ENCODE data around the gene MRPS18C. TPM values are rescaled to one million over a fixed set of nuclear protein-coding genes. Genes with fewer than 3 reads are reported as not detected.

Gene MRPS18C
- total RNA-seq = 46.7 TPM
- long read RNA-seq, transcript MRPS18C-208 (2 exons, 2,482 nt) = minor isoform, 5 of 15 reads
- long read RNA-seq, transcript MRPS18C-201 (6 exons, 1,643 nt) = major isoform, 9 of 15 reads
- long read RNA-seq, partial matches to known transcripts = 0 of 15 reads
- long read RNA-seq, other reads (novel, unspliced or antisense) = 1 of 15 reads

GRCh38 chr4:83455281-83456183 lies at the start of gene MRPS18C, which contains the start of gene HELQ:
TSS of gene MRPS18C (plus strand) at chr4:83456058. CDS start at chr4:83456078, 20 bp downstream.
TSS of gene HELQ (minus strand) at chr4:83455823. CDS start at chr4:83455693, 130 bp downstream.
- peak; percentile 96 for DNase-seq (ENCODE audit: low spot score)

GRCh38 chr4:83408908-83409307 lies 47.0 kb upstream of the MRPS18C start:
- no peak for DNase-seq (ENCODE audit: low spot score)

GRCh38 chr4:83413676-83414075 lies 42.2 kb upstream of the MRPS18C start:
- no peak for DNase-seq (ENCODE audit: low spot score)

GRCh38 chr4:83417566-83417965 lies 38.3 kb upstream of the MRPS18C start:
- no peak for DNase-seq (ENCODE audit: low spot score)

GRCh38 chr4:83418211-83418610 lies 37.6 kb upstream of the MRPS18C start:
- no peak for DNase-seq (ENCODE audit: low spot score)

- no peak for DNase-seq (ENCODE audit: low spot score)
Measured at GRCh38 chr4:83431200-83431599, 24.7 kb upstream of the MRPS18C start.

- no peak for DNase-seq (ENCODE audit: low spot score)
Measured at GRCh38 chr4:83436680-83437079, 19.2 kb upstream of the MRPS18C start.

- no peak for DNase-seq (ENCODE audit: low spot score)
Measured at GRCh38 chr4:83438719-83439118, 17.1 kb upstream of the MRPS18C start.

GRCh38 chr4:83440148-83440814 lies 15.6 kb upstream of the MRPS18C start:
- no peak for DNase-seq (ENCODE audit: low spot score)

GRCh38 chr4:83440899-83441298 lies 15.0 kb upstream of the MRPS18C start:
- DNase-seq (ENCODE audit: low spot score) = no peak

- DNase-seq (ENCODE audit: low spot score) = no peak
Measured at GRCh38 chr4:83449009-83449408, 6.8 kb upstream of the MRPS18C start.

- no peak for DNase-seq (ENCODE audit: low spot score)
Measured at GRCh38 chr4:83454686-83455085, 1.2 kb upstream of the MRPS18C start.

GRCh38 chr4:83456184-83456501 lies 285 bp downstream of the MRPS18C start:
- no peak for DNase-seq (ENCODE audit: low spot score)

GRCh38 chr4:83473423-83473822 lies 17.6 kb downstream of the MRPS18C start:
- DNase-seq (ENCODE audit: low spot score) = no peak

GRCh38 chr4:83473966-83474365 lies 18.1 kb downstream of the MRPS18C start:
- DNase-seq (ENCODE audit: low spot score) = no peak

GRCh38 chr4:83484500-83485461 lies 28.9 kb downstream of the MRPS18C start, which contains the start of gene ABRAXAS1:
TSS of gene ABRAXAS1 (minus strand) at chr4:83485100. CDS start at chr4:83485072, 28 bp downstream.
- DNase-seq (ENCODE audit: low spot score) = peak; percentile 96

GRCh38 chr4:83486457-83487129 lies 30.7 kb downstream of the MRPS18C start:
- DNase-seq (ENCODE audit: low spot score) = no peak

- no peak for DNase-seq (ENCODE audit: low spot score)
Measured at GRCh38 chr4:83489711-83490326, 34.0 kb downstream of the MRPS18C start.

- no peak for DNase-seq (ENCODE audit: low spot score)
Measured at GRCh38 chr4:83490876-83491450, 35.1 kb downstream of the MRPS18C start.
